NCI-H774 (cell line): ENCODE measurements around the gene NDFIP1.

Experiments
- DNase-seq: peaks from one replicate; lab custom pipeline; 2025; lab: John Stamatoyannopoulos, UW

NDFIP1 gene

GRCh38 chr5:142091922-142092321, 16.7 kb upstream of the NDFIP1 start:
- DNase-seq: no peak

GRCh38 chr5:142095035-142095434, 13.5 kb upstream of the NDFIP1 start:
- DNase-seq: no peak

GRCh38 chr5:142095651-142096330, 12.8 kb upstream of the NDFIP1 start:
- no peak for DNase-seq

- no peak for DNase-seq
Measured at GRCh38 chr5:142096382-142096781, 12.2 kb upstream of the NDFIP1 start.

- DNase-seq: no peak
Measured at GRCh38 chr5:142097681-142098080, 10.9 kb upstream of the NDFIP1 start.

- DNase-seq: no peak
Measured at GRCh38 chr5:142098275-142098674, 10.3 kb upstream of the NDFIP1 start.

GRCh38 chr5:142098931-142099330, 9.6 kb upstream of the NDFIP1 start:
- DNase-seq: no peak

GRCh38 chr5:142100307-142100706, 8.3 kb upstream of the NDFIP1 start:
- DNase-seq: no peak

- no peak for DNase-seq
Measured at GRCh38 chr5:142102980-142103740, 5.4 kb upstream of the NDFIP1 start.

GRCh38 chr5:142104491-142104890, 4.1 kb upstream of the NDFIP1 start:
- no peak for DNase-seq

- no peak for DNase-seq
Measured at GRCh38 chr5:142106061-142106460, 2.5 kb upstream of the NDFIP1 start.

GRCh38 chr5:142107036-142107735, 1.4 kb upstream of the NDFIP1 start:
- DNase-seq: no peak

- no peak for DNase-seq
Measured at GRCh38 chr5:142107736-142108431, 695 bp upstream of the NDFIP1 start.

GRCh38 chr5:142109331-142110045, 909 bp downstream of the NDFIP1 start:
- DNase-seq: no peak

- no peak for DNase-seq
Measured at GRCh38 chr5:142110046-142110531, 1.5 kb downstream of the NDFIP1 start.

GRCh38 chr5:142110988-142111687, 2.6 kb downstream of the NDFIP1 start:
- DNase-seq: no peak

- no peak for DNase-seq
Measured at GRCh38 chr5:142114687-142115086, 6.1 kb downstream of the NDFIP1 start.

- DNase-seq: no peak
Measured at GRCh38 chr5:142115937-142116614, 7.5 kb downstream of the NDFIP1 start.

GRCh38 chr5:142117579-142118151, 9.1 kb downstream of the NDFIP1 start:
- no peak for DNase-seq

- DNase-seq: no peak
Measured at GRCh38 chr5:142118155-142118686, 9.6 kb downstream of the NDFIP1 start.
